Neural progenitor cell (in vitro differentiated cells): ENCODE results near the gene KRTAP1-4. TPM values are rescaled to one million over a fixed set of nuclear protein-coding genes. Genes with fewer than 3 reads are reported as not detected.

Experiments used
- DNase-seq: peaks from one replicate; pipeline ENCODE4 v3.0.0-alpha.2; 2016; ENCODE audit warnings: low spot score
- H2AFZ ChIP-seq: fragments of 200-600 bp; sonication (generic); replicated peaks from 2 replicates; pipeline ENCODE4 v1.6.1; 2016; ENCODE audit warnings: antibody characterized with exemption
- H3F3A ChIP-seq: fragments of 200-600 bp; sonication (generic); 2 replicates; pipeline ENCODE4 v1.6.1; 2016; ENCODE audit warnings: antibody characterized with exemption, low read depth
- H3K27ac ChIP-seq: fragments of 200-600 bp; sonication (generic); 2 replicates; pipeline ENCODE4 v1.5.1; 2016; ENCODE audit warnings: mild to moderate bottlenecking
- H3K27me3 ChIP-seq: fragments of 200-600 bp; sonication (generic); 2 replicates; pipeline ENCODE4 v1.6.1; 2016; ENCODE audit warnings: mild to moderate bottlenecking, moderate library complexity
- H3K36me3 ChIP-seq: fragments of 200-600 bp; sonication (generic); 2 replicates; pipeline ENCODE4 v1.5.1; 2016
- H3K4me1 ChIP-seq: fragments of 200-600 bp; sonication (generic); 2 replicates; pipeline ENCODE4 v1.6.1; 2016; ENCODE audit warnings: mixed run types
- H3K4me2 ChIP-seq: fragments of 200-600 bp; sonication (generic); 2 replicates; pipeline ENCODE4 v1.6.1; 2016
- H3K4me3 ChIP-seq: fragments of 200-600 bp; sonication (generic); 2 replicates; pipeline ENCODE4 v1.5.1; 2016
- H3K79me2 ChIP-seq: fragments of 200-600 bp; sonication (generic); 2 replicates; pipeline ENCODE4 v1.6.1; 2016; ENCODE audit warnings: low read depth
- H3K9ac ChIP-seq: fragments of 200-600 bp; sonication (generic); 2 replicates; pipeline ENCODE4 v1.6.1; 2016
- H3K9me3 ChIP-seq: fragments of 200-600 bp; sonication (generic); 2 replicates; pipeline ENCODE4 v1.5.1; 2016; ENCODE audit warnings: low read depth
- H4K20me1 ChIP-seq: fragments of 200-600 bp; sonication (generic); 2 replicates; pipeline ENCODE4 v1.6.1; 2016; ENCODE audit warnings: low read depth
- H3K27ac Mint-ChIP-seq: 3 replicates; pipeline ENCODE4 v1.8.0; 2021; ENCODE audit warnings: mixed read lengths
- H3K27me3 Mint-ChIP-seq: 2 replicates; pipeline ENCODE4 v1.8.0; 2022; ENCODE audit warnings: low read depth, mild to moderate bottlenecking, inconsistent platforms, moderate library complexity, mixed read lengths; ENCODE audit not compliant: insufficient read depth
- H3K36me3 Mint-ChIP-seq: 3 replicates; pipeline ENCODE4 v1.8.0; 2021; ENCODE audit warnings: mixed read lengths
- H3K4me1 Mint-ChIP-seq: 3 replicates; pipeline ENCODE4 v1.8.0; 2021; ENCODE audit warnings: mixed read lengths
- H3K4me3 Mint-ChIP-seq: 3 replicates; pipeline ENCODE4 v1.8.0; 2021; ENCODE audit warnings: mild to moderate bottlenecking, moderate library complexity, mixed read lengths
- H3K9me3 Mint-ChIP-seq: 3 replicates; pipeline ENCODE4 v1.8.0; 2020; ENCODE audit warnings: mixed read lengths
- EZH2 ChIP-seq: fragments of 200-600 bp; sonication (generic); IDR thresholded peaks from 2 replicates; pipeline ENCODE4 v1.6.1; 2017; ENCODE audit warnings: antibody characterized with exemption, mild to moderate bottlenecking, moderate library complexity
- EZH2phosphoT487 ChIP-seq: fragments of 200-600 bp; sonication (generic); IDR thresholded peaks from 2 replicates; pipeline ENCODE4 v1.6.1; 2017; ENCODE audit warnings: antibody characterized with exemption
- total RNA-seq: library from RNA; depleted of rRNA; stranded (reverse); fragments of >200 nt; gene quantifications from 2 replicates; pipeline ENCODE4 v1.2.3, GENCODE V29; 2015; ENCODE audit warnings: low replicate concordance
- TF ChIP-seq, protein P1 (sequence below): fragments of 200-600 bp; sonication (generic); IDR thresholded peaks from 2 replicates; pipeline ENCODE4 v1.5.1; 2017; ENCODE audit warnings: antibody characterized with exemption, mild to moderate bottlenecking

KRTAP1-4 gene
- total RNA-seq, 1 donor from 2014 or later = not detected

DNA sequence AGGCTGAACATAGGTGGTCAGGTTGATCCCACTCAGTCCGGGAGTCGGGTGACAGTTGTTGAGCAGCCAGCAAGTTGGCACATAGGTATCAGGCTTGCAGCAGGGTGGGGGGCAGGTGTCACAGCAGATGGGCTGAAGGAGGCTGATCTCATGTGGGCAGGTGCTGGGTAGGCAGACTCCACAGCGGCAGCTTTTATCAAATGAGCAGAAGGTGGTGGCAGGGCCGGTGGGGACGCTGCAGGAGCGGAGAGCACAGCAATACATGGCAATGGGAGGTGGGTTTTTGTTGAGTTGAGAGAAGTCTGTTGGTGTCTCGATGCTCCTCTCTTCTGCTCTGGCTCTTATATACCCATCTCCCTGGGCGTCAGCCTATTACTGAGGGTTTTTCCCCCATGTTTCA is 21.2 kb downstream of the KRTAP1-4 start, which contains the start of gene KRTAP3-1:
TSS of gene KRTAP3-1 (minus strand) at position 318 of the 400 bp plus-strand sequence. CDS start at position 264, 54 bp downstream.
- Histone ChIP-seq H3K27ac (no peak within 1 kb of the TSS), H3K4me1 (peaks cover 18% of the 10 kb centered on the region), H3K9me3 (no peaks in the 10 kb centered on the region), H3K27me3 (no peaks in the 10 kb centered on the region), H3K79me2 (no peaks in the 10 kb centered on the region), H3F3A (no peaks in the 10 kb centered on the region), H3K36me3 (no peaks in the 10 kb centered on the region), H3K9ac (no peak within 1 kb of the TSS), H4K20me1 (no peaks in the 10 kb centered on the region), H3K4me3 (no peak within 1 kb of the TSS), H2AFZ (peak within 1 kb of the TSS; percentile 8), H3K4me2 (peak within 1 kb of the TSS; percentile 28)
- H3K4me3 Mint-ChIP-seq = no peak within 1 kb of the TSS
- H3K4me1 Mint-ChIP-seq = peaks cover 6% of the 10 kb centered on the region
- no peak for DNase-seq
- H3K27me3 Mint-ChIP-seq = no peaks in the 10 kb centered on the region
- TF ChIP-seq, protein P1, sequence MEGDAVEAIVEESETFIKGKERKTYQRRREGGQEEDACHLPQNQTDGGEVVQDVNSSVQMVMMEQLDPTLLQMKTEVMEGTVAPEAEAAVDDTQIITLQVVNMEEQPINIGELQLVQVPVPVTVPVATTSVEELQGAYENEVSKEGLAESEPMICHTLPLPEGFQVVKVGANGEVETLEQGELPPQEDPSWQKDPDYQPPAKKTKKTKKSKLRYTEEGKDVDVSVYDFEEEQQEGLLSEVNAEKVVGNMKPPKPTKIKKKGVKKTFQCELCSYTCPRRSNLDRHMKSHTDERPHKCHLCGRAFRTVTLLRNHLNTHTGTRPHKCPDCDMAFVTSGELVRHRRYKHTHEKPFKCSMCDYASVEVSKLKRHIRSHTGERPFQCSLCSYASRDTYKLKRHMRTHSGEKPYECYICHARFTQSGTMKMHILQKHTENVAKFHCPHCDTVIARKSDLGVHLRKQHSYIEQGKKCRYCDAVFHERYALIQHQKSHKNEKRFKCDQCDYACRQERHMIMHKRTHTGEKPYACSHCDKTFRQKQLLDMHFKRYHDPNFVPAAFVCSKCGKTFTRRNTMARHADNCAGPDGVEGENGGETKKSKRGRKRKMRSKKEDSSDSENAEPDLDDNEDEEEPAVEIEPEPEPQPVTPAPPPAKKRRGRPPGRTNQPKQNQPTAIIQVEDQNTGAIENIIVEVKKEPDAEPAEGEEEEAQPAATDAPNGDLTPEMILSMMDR = no peak
- TF ChIP-seq EZH2 = no peak
- TF ChIP-seq EZH2phosphoT487 = no peak
- H3K9me3 Mint-ChIP-seq = no peaks in the 10 kb centered on the region
- H3K36me3 Mint-ChIP-seq = no peaks in the 10 kb centered on the region
- no peak within 1 kb of the TSS for H3K27ac Mint-ChIP-seq

DNA sequence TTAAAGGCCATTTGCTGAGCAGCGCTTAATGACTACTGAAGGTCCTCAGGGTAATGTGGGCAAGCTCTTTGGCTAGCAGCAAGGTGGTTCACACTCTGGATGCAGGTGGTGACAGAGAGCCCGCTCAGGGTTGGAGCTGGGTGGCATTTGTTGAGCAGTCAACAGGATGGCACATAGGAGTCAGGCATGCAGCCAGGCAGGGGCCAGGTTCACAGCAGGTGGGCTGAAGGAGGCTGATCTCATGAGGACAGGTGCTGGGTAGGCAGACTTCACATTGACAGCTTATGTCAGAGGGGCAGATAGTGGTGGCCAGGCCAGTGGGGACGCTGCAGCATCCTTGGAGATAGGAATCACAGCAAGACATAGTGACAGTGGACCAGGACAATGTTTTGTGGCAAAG is 25.6 kb downstream of the KRTAP1-4 start:
- peaks cover 15% of the 10 kb centered on the region for H3K4me1 ChIP-seq
- no peaks in the 10 kb centered on the region for H3K79me2 ChIP-seq
- no peaks in the 10 kb centered on the region for H4K20me1 ChIP-seq
- no peak for DNase-seq
- Mint-ChIP-seq H3K4me3 (no peak overlapping the region), H3K36me3 (no peaks in the 10 kb centered on the region), H3K4me1 (peaks cover 6% of the 10 kb centered on the region), H3K27me3 (no peaks in the 10 kb centered on the region), H3K27ac (no peak overlapping the region), H3K9me3 (no peaks in the 10 kb centered on the region)
- H3K27me3 ChIP-seq = no peaks in the 10 kb centered on the region
- no peak overlapping the region for H3K27ac ChIP-seq
- TF ChIP-seq EZH2phosphoT487 (no peak), EZH2 (no peak)
- TF ChIP-seq, protein P1 = no peak
- H3K36me3 ChIP-seq = no peaks in the 10 kb centered on the region
- no peak overlapping the region for H3K4me2 ChIP-seq
- H3K4me3 ChIP-seq = no peak overlapping the region
- no peak overlapping the region for H3K9ac ChIP-seq
- H3F3A ChIP-seq = no peaks in the 10 kb centered on the region
- H2AFZ ChIP-seq = no peak overlapping the region
- no peaks in the 10 kb centered on the region for H3K9me3 ChIP-seq

DNA sequence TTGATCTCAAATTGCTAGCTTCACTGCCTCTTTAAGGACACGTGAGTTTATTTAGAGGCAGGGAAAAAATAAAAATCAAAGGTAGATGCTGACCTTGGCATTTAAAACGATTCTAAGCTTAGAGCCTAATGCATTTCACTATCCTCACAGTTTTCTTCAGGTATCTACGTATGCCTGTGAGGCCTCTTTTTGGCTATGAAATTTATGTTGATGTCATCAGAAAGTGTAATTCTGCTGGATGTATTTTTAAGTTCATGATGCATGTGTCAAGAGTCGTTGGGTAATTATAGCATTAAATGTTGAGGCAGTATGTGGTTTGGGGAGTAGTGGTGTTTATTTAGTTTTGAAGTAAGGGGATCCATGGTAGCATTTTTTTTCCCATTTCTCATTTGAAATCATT is 26.1 kb downstream of the KRTAP1-4 start:
- Mint-ChIP-seq H3K9me3 (no peaks in the 10 kb centered on the region), H3K27ac (no peak overlapping the region), H3K4me1 (peaks cover 6% of the 10 kb centered on the region), H3K27me3 (no peaks in the 10 kb centered on the region), H3K4me3 (no peak overlapping the region), H3K36me3 (no peaks in the 10 kb centered on the region)
- H3K4me2 ChIP-seq = no peak overlapping the region
- H2AFZ ChIP-seq = no peak overlapping the region
- no peaks in the 10 kb centered on the region for H3K79me2 ChIP-seq
- H3K36me3 ChIP-seq = no peaks in the 10 kb centered on the region
- H3K4me1 ChIP-seq = peaks cover 11% of the 10 kb centered on the region
- H3K27me3 ChIP-seq = no peaks in the 10 kb centered on the region
- H4K20me1 ChIP-seq = no peaks in the 10 kb centered on the region
- no peak for DNase-seq
- no peaks in the 10 kb centered on the region for H3F3A ChIP-seq
- no peak overlapping the region for H3K9ac ChIP-seq
- H3K9me3 ChIP-seq = no peaks in the 10 kb centered on the region
- TF ChIP-seq, protein P1 = no peak
- TF ChIP-seq EZH2 = no peak
- TF ChIP-seq EZH2phosphoT487 = no peak
- no peak overlapping the region for H3K27ac ChIP-seq
- no peak overlapping the region for H3K4me3 ChIP-seq
